HG02678 (cell line): ENCODE measurements around the gene PLXNA4.

Experiments used
- ATAC-seq: cut with Tn5 transposase; IDR thresholded peaks from one replicate; pipeline ENCODE4 v1.9.1; 2021; ENCODE audit warnings: mild to moderate bottlenecking, moderate library complexity; ENCODE audit not compliant: unreplicated experiment

PLXNA4 gene

GRCh38 chr7:132504852-132505251 lies 71.4 kb downstream of the PLXNA4 start:
- ATAC-seq: no peak

- ATAC-seq: no peak
These were observed 72.2 kb downstream of the PLXNA4 start for GRCh38 chr7:132504071-132504470.

- no peak for ATAC-seq
These were observed 72.9 kb downstream of the PLXNA4 start for GRCh38 chr7:132503415-132503814.

GRCh38 chr7:132501956-132502355 lies 74.3 kb downstream of the PLXNA4 start:
- no peak for ATAC-seq

- no peak for ATAC-seq
These were observed 75.4 kb downstream of the PLXNA4 start for GRCh38 chr7:132500727-132501440.

- no peak for ATAC-seq
These were observed 76.8 kb downstream of the PLXNA4 start for GRCh38 chr7:132499487-132499886.

- no peak for ATAC-seq
These were observed 77.2 kb downstream of the PLXNA4 start for GRCh38 chr7:132499065-132499464.

- ATAC-seq: no peak
These were observed 78.0 kb downstream of the PLXNA4 start for GRCh38 chr7:132498319-132498718.

DNA sequence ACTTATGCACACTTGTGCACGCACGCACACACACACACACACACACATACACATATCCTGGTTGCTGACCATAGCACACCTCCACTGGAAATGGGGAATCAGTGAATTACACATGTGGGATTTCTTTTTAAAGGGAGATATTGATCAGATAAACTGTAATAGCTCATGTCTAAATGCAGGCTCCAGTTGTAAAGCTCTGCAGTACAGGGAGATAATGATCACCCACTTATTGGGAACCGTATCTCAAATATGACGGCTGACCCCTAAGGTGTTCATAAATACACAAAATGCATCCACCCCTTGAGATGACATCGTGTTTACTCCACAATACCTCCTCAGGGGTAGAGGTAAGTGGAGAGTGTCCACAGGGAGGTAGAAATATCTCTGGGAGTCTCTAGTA lies 79.2 kb downstream of the PLXNA4 start:
- no peak for ATAC-seq

GRCh38 chr7:132495936-132496335 lies 80.3 kb downstream of the PLXNA4 start:
- ATAC-seq: no peak

DNA sequence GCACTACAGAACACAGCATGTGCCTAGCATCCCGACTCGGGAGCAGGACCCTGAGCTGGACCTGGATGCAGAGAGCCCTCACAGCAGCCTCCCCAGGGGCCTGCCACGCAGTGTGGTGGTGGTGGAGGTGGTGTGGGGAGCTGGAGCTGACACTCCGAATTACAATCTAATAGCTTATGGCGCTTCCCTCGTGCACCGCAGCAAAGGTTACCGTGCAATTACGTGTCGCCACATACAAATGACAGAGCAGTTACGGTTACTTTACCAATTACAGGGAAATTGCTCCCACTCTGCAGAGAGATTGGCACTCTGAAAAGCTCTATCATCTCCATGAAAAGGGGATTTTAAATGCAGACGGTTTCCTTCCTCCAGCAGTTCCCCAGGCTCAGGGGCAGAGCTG lies 81.8 kb downstream of the PLXNA4 start:
- no peak for ATAC-seq

DNA sequence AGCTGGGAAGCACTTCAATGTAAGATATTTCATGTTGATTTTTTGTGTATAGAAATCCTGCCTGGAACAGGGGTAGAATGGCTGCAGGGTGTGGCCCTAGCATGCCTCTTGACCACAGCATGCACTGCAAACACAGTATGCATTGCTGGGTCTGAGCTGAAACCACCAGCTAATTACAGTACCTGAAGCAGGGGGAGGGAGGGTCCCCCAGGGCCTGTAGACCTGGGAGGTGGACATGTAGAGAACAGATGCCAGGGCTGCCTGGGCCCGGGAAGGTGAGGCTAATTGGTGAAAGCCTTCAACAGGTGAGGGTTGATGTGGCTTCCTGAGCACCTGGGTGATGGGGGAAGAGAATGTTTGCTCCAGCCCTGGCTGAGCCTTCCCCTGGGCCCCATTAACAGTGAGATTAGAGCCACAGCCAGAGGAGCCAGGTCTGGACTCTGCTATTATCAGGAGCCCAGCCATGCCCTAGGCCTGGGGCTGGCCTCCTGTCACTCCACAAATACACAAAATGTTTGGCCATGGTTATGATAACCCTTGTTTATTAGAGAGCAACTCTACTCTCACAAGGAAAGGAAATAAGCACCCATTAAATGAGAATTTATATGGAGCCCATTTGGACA lies 83.3 kb downstream of the PLXNA4 start:
- ATAC-seq: no peak

DNA sequence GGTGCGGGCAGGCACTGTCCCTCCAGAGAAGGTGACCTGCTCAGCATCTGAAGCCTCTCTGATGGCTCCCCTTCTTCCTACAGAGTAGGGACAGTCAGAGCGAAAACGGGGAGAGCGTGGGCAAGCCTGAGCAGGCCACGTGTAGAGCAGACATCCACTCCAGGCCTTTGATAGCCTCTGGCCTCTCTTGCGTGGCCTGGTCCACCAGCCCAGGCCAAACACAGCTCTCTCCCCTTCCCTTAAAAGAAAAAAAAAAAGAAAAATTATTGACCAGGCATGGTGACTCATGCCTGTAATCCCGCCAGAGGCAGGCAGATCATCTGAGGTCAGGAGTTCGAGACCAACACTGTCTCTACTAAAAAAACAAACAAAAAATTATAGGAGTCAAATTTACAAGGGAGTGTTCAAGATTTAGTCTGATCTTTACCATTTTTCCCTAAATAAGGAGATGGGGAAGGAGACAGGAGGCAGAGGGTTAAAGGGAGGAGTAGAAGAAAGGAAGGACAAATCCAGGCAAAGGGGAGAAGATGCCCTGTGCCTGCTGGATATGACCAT lies 84.8 kb downstream of the PLXNA4 start:
- ATAC-seq: no peak

GRCh38 chr7:132490474-132490873 lies 85.8 kb downstream of the PLXNA4 start:
- ATAC-seq: no peak

DNA sequence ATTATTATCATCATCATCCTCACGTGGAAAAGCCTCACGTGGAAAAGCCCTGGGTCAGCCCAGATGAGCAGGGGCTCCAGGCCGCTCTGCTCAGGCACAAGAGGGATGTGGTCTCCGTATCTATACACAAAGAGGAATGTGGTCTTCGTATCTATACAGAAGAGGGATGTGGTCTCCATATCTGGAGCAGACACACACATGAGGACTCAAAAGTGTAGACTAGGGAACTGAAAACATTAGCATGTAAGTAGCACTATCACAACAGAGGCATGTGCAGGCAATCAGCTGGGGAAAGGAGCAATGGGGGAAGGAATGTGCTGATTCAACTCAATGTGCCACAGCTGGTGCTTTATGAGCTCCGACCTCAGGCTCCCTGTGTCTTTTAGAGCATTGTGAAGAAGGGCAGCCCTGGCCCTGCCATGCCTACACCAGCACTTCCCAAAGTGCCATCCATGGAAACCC lies 86.5 kb downstream of the PLXNA4 start:
- no peak for ATAC-seq

DNA sequence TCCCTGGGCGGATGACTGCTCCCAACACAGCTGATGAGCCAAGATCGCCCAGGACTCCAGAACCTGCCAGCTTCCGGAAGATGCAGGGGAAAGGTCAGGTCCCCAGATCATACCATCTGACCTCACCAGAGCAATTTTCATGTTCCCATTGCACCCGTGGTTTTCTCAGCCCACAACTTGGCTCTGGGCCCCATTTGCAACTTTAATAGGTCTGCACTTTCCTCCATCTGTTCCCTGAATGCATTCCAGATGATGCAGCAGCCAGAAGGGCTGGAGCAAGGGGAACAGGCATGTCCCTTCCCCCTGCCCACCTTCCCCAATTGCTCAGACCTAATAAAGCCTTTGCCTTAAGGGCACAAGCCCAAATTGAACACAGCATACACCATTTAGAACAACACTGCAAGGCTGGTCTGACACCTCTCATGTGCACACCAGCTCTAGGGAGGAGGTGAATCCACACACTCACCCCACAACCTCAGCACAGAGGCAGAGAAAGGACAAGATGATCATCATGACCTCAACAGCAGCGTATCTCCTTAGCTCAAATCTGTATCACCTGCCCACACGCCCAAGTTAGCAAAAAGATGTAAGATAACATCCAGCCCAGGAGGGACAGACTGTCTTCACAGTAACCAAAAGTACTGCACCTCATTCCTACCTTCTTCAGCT lies 87.5 kb downstream of the PLXNA4 start:
- ATAC-seq: no peak

GRCh38 chr7:132486274-132486610 lies 90.0 kb downstream of the PLXNA4 start:
- ATAC-seq: no peak

GRCh38 chr7:132485600-132486273 lies 90.5 kb downstream of the PLXNA4 start:
- ATAC-seq: no peak

DNA sequence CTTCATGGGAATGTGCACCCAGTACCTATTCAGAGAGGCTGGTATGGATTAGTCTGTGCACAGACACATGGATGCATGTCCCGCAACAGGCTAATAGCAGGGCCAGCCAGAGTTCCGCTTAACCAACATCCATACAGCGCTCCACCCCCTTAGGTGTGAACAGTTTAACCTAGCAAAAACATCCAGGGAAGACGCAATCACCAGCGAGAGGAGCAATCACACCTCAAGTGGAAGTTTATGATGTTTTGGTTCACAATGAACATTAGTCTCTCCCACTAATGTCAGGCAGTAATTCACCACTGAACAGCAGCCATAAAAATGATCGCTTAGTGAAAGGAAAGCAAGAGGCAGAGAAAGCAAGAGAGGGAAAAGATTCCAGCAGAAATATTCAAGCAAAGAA lies 91.1 kb downstream of the PLXNA4 start:
- no peak for ATAC-seq

DNA sequence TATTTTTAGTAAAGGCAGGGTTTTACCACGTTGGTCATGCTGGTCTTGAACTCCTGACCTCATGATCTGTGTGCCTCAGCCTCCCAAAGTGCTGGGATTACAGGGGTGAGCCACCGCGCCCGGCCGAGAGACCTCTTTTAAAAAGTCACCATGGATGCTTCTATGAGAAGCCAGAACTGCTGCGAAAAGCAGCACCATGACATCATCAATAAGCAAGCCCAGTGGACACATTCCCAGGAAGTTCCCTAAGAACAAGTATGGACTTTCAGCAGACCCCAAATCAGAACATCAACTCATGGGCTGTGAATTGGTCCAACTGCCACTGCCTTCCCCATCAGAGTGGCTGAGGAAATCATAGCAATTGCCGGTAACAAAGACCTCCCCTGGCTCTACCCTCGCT lies 93.4 kb downstream of the PLXNA4 start:
- no peak for ATAC-seq

- no peak for ATAC-seq
These were observed 95.7 kb downstream of the PLXNA4 start for GRCh38 chr7:132480534-132480933.
